HG03280 (cell line): Measurements from ENCODE around the gene TTYH2.

Source experiments
- ATAC-seq: cut with Tn5 transposase; IDR thresholded peaks from one replicate; pipeline ENCODE4 v1.9.1; 2021; ENCODE audit warnings: mild to moderate bottlenecking, moderate library complexity; ENCODE audit not compliant: unreplicated experiment

The TTYH2 gene

DNA sequence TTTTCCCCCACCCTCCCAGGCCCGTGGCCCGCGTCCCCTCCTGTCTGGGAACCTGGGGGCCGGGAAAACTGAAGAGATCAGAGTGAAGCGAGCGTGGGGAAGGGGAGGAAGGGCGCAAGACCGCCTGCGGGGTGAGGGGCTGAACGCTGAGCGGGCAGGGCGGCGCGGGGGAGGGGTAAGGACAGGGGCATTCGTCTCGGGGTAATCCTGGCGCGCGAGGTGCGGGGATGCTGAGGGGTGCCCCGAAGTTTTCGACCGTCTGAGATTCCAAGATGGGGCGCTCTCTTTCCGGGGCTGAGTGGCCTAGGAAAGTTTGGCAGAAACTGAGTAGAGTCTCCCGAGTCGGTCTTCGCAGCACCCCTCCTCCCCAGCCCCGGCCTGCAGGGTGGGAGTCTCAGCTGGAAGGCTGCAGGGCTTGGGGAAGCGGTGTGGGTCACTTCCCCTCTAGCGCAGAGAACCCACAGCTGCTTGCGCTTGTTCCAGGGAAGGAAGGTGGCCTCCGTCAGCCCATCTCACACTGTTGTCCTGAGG, 555 bp downstream of the TTYH2 start:
- no peak for ATAC-seq

DNA sequence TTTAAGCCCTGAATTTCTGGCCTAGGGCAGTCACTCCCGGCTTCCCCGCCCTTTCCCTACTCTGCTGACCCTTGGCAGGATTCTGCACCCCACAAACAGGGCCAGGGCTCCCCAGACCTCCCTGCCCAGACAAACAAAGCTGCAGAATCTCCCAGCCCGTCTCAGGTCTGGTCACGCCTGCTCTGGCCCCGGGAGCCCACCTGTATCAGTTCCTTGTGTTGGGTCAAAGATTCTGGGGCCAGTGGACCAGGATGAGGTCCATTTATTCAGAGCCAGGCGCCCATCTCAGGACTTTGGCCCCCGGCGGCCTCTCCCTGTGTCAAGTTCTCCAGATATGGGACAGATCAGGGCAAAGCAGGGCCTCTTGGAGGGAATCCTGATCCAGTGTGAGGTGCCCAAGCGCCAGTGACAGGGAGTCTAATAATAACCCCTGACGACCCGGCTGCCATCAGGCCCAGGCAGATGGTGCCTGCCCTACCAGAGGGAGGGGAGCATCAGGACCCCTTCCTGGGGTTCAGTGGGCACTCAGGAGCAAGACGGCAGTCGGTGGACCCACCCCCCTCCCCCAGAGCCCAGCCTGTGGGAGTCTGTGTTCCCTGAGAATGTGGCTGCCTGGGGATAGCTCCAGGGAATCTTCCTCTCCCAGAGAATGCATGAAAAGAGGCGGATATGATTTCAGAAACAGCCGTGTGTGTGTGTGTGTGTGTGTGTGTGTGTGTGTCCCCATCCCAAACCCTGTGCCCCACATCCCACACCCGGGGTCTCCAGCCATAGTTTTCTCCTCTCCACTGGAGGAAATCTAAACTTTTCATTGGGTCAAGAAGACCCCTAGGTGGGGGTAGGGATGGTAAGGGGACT, 1.3 kb downstream of the TTYH2 start:
- no peak for ATAC-seq

DNA sequence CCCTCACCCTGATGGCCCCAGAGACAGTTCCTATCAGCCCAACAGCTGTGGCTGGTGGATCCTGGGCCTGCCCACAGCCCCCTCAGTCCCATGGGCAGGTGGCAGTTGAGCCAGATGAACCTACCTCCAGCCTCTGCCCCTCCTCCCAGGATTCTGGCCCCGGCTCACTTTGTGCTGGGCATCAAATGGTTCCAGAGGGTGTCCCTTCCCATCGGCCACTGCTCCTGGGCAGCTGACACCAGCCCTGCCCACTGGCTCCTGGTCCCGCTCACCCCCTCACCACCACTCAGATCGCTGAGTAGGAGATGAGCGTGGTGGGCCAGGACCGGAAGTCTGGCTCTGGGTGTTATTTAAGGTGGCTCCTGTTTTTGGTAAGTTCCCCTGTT, 2.0 kb downstream of the TTYH2 start:
- ATAC-seq: no peak

DNA sequence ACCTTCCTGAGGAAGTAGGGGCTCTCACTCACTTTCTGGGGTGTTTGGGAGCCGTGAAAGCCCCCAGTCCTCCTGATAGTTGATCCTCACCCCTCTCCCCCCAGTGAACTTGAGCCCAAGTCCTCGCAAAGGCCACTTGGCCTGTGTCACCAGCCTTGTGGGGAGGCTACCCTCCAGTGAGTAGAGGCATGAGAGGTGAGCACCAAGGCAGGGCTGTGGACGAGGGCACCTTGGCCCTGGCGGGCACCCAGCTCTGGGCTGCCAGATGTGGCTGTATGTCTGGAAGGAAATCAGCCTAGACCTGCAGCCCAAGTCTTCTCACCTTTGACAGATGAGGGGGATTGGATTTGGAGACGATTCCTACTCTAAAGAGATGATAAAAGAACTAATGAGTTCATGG, 3.1 kb downstream of the TTYH2 start:
- ATAC-seq: no peak

DNA sequence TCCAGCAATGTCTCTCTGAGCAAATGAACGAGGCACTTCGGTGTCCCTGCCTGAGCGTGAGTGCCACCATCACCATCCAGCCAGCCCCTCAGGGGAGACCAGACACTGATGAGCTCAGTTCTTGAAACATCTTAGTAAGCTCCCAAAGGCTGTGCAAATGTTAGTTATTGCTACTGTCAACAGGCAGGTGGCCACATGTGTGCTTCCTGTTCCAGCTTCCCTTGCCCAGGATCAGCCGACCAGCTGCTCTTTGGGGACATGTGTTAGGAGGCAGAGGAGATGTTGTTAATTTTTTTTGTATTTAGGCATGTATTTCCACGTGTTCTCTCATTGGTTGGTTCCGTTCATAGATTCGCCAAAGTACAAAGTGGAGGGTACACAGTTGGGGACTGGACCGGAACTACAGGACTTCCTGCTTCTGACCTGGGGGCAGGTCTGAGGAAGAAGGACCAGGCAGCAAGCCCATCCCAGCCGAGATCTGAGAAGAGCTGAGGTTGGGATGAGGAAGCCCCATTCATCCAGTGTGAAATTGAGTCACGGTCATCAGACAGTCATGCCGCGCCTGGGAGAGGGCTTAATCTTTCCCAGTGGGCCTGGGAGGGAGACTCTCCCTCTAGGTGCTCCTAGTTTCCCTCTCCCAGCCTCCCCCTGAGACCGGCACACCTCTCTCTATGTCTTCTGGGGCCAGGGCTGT, 3.8 kb downstream of the TTYH2 start:
- no peak for ATAC-seq

DNA sequence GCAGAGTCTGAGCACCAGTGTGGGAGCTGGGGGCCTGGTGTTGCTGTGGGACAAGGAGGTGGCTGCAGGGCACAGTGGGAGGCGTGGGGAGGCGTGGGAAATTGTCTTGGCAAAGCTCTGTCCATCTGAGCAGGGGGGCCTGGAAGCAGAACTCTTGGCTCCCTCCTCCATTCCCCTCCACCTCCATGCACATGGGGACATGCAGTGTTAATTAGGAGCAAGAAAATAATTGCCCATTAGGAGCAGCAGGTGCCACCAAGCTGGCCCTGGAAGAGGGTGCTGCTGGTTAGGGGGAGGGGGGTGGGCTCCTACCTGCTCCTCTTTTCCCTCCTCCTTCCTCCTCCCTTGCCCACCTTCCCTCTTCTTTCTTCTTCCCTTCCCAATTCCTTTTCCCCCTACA, 4.5 kb downstream of the TTYH2 start:
- no peak for ATAC-seq

DNA sequence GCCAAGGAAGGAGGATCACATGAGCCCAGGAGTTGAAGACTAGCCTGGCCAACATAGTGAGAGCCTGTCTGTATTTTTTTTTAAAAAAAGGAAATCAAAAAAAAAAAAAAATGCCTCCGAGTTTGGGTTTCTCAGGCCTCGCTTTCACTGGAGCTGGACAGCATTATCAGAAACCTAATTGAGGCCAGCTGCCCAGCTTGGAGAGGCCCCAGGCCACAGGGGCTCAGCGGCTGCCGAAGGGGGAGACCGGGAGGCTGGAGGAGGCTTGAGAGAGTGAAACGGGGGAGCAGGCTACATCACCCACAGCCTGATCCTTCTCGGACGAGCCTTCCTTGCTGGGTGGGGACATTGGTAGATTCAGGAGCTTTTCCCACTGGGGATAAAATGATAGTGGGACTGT, 5.1 kb downstream of the TTYH2 start:
- ATAC-seq: no peak

DNA sequence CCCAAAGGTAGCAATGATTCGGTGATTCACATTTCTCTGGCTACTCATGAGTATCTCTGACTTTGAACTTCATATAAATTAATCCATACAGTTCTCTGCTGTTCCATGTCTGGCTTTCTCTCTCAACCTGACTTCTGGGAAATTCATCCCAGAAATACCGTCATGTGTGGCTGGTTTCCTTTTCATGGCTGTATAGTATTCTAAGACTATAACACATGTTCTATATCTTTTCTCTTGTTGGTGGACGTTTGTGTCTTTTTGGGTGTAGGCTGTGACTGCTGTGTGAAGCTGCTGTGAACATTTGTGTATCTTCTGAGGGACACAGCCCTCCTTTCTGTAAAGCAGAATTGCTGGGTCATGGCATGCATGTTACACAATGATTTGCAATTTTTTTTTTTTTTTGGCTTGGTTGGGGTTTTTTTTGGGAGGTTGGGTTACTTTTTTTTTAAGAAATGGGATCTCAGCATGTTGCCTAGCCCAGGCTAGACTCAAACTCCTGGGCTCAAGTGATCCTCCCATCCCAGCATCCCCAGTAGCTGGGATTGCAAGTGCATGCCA, 6.3 kb downstream of the TTYH2 start:
- no peak for ATAC-seq

DNA sequence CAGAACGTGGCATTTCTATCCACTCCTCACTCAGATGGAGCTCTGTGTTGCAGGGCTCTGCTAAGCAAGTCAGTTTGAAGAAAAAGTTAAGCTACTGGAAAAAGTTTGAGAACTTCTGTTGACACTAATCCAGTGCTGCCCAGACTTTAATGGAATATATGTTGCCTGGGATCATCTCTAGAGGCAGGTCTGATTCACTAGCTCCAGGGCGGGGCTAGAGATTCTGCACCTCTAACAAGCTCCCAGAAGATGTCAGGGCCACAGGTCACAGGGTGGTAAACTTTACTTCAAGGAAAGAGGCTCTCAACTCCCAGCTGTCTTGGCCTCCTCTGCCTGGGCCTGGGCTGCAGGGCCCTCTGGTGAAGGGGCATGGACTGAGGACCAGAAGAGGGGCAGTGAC, 6.8 kb downstream of the TTYH2 start:
- ATAC-seq: no peak

DNA sequence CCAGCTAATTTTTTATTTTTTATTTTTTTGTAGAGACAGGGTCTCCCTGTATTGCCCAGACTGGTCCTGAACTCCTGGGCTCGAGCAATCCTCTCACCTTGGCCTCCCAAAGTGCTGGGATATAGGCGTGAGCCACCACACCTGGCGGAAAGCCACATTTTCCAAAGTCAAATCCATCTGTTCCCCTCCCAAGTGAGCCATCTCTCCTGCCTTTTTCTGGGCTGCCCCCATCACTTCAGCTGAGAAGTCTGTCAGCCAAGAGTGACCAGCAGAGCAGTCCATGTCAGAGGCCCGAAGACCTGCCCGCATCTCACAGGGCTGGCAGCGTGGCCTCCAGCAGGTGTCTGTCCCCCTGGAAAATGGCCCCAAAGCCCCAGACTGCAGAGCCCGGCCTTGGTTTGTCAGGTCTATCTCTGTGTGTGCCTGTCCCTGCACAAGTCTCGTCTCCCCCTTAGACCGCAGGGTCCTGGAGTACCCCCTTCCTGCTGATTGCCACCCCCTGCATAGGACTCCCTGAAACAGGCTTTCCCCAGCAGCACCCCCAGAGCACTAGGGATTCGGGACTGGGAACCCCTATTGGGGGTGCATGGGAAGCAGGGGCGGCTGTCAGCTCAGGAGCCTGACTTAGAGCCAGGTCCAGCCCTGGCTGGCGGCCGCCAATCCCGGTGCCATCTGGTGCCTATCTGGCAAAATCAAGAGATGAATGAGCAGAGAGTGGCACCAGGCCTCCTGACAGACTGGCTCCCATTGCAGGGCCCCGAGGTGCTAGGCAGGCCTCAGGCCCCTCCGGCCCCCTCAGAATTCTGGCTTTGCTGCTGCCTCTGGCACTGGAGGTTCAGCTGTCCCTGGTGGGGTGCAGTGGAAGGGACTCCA, 7.8 kb downstream of the TTYH2 start:
- no peak for ATAC-seq

DNA sequence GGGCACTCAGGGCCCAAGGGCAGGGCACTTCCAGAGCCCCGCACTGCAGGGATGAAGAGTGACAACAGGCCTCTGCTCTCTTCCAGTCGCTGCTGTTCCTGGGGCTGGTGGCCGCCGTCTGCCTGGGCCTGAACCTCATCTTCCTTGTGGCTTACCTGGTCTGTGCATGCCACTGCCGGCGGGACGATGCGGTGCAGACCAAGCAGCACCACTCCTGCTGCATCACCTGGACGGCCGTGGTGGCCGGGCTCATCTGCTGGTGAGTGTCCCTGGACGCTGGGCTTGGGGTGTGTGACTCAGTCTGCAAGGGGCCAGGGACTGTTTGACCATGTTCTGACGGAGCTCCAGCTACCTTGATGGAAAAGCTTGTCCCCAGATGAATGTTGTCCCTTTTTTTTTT, 9.0 kb downstream of the TTYH2 start:
- ATAC-seq: no peak

DNA sequence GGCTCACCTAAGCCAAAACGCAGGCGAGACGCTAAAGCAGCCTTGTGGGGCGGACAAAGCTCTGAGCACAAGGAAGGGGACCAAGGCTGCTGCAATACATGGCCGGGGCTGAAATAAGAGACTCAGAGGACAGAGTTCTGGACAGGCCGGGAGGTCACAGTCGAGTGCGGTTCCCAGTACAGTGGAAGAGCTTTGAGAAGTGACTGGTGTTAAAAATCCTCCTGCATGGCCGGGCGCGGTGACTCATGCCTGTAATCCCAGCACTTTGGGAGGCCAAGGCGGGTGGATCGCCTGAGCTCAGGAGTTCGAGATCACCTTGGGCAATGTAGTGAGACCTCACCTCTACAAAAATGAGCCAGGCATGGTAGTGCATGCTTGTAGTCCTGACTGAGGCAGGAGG, 10.5 kb downstream of the TTYH2 start:
- ATAC-seq: no peak

DNA sequence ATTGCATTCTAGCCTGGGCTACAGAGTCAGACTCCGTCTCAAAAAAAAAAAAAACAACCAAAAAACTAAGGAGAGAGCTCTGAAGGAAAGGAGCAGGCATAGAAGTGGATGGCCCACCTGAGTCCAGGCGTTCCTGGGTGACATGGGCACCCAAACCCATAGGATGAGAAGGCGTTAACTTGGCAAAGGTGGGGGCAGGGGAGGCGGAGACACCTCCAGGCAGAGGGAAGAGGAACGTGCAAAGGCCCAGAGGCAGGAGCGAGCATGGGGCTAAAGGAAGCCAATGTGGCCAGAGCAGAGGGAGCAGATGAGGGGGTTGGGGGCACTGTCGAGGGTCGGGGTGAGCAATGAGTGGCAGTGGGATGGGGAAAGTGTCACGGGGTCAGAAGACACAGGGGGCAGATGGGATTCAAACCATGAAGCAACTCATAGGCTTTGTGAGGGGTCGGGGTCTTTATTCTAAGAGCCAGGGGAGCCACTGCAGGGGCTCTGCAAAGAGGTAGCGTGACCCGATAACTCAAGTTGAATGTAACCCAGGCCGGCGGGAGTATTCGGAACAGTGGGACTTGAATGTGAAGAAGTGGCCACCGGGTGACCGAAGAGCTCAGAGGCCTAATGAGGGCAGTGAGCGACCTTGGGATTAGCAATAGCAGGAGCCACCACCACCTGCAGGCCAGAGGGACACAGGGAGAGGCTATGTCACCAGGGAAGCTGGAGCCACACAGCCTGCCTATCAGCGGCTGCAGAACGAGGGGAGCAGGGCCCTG, 11.8 kb downstream of the TTYH2 start:
- no peak for ATAC-seq

DNA sequence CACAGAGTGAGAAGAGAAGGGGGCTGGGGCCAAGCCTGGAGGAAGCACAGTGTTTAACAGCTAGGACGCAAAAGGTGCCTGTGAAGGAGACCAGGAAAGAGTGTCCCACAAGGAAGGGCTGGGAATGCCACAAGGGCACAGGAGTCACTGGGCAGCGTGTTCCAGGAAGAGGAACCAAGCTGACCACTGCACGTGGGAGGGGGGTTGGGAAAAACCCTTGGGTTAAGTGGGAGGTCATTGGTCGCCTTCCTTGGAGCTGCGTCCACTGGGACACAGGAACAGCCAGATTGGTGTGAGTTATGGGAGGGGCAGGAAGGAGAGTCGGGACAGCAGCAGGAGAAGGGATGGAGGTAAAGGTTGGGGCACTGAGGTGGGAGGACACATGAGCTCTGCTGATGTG, 12.9 kb downstream of the TTYH2 start:
- no peak for ATAC-seq

DNA sequence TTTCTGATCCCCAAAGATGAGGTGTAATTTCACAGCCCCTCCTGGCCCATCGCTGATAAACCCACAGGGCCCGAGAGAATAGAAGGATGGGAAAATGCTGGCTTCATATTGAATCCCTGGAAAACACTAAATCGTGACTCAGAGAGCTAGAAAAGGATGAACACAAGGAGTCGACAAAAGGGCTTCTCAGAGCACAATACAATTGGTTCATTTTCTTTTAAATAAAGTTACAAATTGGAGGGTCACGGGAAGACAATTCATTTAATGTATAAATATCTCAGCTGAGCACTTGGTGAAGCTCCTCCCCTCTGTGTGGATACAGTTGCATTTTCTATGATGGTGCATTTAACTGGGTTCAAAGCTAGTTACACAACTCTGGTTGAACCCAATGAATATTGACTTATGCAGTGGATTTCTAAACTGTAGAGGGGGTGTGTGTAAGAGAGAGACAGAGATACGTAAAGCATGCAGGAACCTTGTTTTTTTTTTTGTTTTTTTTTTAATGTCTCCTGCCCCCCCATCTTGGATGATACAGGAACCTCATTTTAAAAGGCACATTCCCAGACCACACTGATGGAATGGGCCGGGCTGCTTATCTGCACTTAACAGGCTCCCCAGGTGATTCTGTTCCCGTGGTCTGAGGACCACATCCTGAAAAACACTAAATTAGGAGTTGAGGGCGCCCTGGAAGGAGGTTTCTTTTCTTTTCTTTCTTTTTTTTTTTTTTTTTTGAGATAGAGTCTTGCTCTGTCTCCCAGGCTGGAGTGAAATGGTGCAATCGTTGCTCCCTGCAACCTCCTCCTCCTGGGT, 14.1 kb downstream of the TTYH2 start:
- ATAC-seq: no peak

DNA sequence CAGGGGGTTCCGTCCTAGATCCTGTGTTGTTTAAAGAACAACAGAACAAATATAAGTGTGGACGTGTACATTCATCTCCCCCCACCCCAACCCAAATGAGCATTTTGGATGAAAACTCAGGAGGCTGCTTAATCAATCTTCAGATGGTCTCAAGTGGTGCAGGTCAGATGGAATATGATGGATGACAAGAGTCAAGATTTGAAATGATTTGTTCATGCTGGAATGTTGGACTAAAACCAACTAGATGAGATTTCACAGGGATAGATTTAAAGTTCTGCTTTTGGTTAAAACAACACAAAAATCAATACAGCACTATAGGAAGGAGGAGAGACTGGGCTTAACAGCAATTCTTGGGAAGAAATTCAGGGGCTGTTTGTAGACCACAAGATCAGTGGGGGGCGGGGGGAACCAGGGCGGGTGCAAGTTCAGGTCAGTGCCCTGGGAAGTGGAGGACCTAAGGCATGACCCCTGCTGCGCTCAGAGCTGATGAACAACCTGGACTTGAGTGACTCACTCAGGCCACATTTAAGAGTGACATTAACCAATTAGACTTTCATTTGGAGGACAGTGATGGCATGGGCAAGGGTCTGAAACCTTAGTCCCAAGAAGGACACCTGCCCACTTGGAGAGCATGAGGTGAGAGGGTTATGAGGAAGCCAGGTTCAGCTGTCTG, 15.1 kb downstream of the TTYH2 start:
- ATAC-seq: no peak

DNA sequence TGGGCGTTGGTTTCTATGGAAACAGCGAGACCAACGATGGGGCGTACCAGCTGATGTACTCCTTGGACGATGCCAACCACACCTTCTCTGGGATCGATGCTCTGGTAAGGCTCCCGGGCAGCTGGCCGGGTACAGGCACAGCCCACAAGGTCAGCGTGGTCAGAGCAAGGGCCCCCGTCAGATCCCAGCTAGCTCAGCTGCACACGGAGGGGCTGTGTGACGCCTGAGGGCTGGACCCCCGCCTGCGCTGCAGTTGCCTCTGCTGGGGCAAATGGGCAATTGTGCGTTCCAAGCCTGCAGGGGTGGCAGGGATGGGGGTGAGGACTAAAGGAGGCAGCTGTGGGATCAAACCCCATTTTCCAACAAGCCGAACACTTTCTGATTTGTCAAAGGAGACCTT, 17.5 kb downstream of the TTYH2 start:
- ATAC-seq: no peak

DNA sequence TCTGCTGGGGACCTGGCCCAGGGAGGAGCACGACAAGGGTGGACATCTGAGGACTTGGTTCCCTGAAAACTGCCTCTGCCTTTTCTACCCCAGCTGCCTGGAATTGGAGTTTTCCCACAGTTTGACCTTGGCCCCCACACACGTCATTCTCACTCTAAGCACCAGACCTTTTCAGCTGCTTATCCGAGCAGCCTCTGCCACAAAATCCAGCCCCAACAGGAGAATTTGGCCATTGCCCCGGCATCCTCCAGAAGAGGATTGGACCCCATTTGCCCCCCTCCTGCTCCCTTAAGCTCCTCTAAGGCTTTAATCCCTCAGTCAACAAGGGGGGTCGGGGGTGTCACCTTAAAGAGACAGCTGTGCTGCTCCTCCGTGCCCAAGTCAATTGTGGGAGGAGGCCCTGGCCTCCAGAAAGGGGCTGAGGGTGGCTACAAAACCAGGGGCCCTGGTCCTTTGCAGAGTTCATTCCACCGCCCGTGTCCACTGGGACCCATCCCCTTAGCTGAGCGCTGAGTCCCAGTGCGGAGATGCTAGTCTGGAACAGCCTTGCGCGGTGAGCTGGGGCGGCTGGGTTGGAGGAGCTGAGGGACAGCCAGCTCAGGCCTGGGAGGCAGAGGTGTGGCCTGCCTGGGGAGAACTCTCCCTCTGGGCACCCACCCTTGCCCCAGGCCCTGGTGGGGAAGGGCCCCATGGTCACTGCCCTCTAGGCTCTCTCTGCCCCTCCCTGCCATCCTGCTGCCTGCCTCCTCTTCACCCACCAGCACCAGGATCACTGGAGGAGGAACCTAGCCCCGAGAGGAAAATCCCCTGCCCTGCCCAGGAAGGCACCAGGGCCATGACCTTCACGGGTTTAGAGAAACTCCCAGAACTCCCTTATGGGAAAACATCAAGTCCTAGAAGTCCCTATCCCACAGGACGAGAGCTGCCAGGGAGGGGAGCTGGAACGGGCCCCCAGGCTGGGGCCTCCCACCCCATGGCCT, 18.8 kb downstream of the TTYH2 start:
- no peak for ATAC-seq
